AG04449 (cell line): ENCODE results near the gene MAGI1.

Experiments
- CTCF ChIA-PET: fragments of 350-600 bp; formaldehyde crosslinking; extraction: SDS; loops from one replicate; lab custom pipeline; 2021; ENCODE audit warnings: antibody characterized with exemption; lab: Yijun Ruan, JAX
- POLR2A ChIA-PET: fragments of 400-600, 350-600 bp; formaldehyde crosslinking; extraction: SDS; loops from one replicate; lab custom pipeline; 2020; ENCODE audit warnings: antibody characterized with exemption, inconsistent platforms; lab: Yijun Ruan, JAX
- DNase-seq: peaks from one replicate; pipeline ENCODE4 v3.0.0-alpha.2; 2010; ENCODE audit warnings: low read depth, low spot score
- H3K4me3 ChIP-seq: 2 replicates; pipeline ENCODE4 v1.5.1; 2011; ENCODE audit warnings: low read depth, mild to moderate bottlenecking, control low read depth, low read length
- CTCF ChIP-seq: IDR thresholded peaks from one replicate; pipeline ENCODE4 v1.5.1; 2011; ENCODE audit warnings: mild to moderate bottlenecking, moderate library complexity, low read length, control low read depth, inconsistent platforms; ENCODE audit not compliant: insufficient read depth; ENCODE audit errors: missing control alignments

MAGI1 gene

GRCh38 chr3:65960087-65960486, 78.6 kb downstream of the MAGI1 start:
- peak; percentile 37 for DNase-seq
- ChIA-PET POLR2A (no interaction called here), CTCF (interaction anchor here (1.5 to 1.7 kb wide), 3 partner anchors 10 to 172 kb away, joined by 3 to 8 read pairs (median 5); no protein-coding TSS in a partner anchor)
- no peak overlapping the region for H3K4me3 ChIP-seq
- no peak for TF ChIP-seq CTCF

- ChIA-PET CTCF (interaction anchor here (0.9 to 1.0 kb wide), 2 partner anchors 8 to 11 kb away, joined by 3 to 5 read pairs; no protein-coding TSS in a partner anchor), POLR2A (no interaction called here)
- no peak for TF ChIP-seq CTCF
These were observed 80.5 kb downstream of the MAGI1 start for GRCh38 chr3:65958216-65958615.

GRCh38 chr3:65955792-65956477, 82.8 kb downstream of the MAGI1 start:
- TF ChIP-seq CTCF: no peak
- peak; percentile 47 for DNase-seq
- ChIA-PET CTCF (interaction anchor here (0.9 to 1.0 kb wide), 2 partner anchors 82 to 103 kb away, joined by 3 read pairs; no protein-coding TSS in a partner anchor), POLR2A (interaction anchor here (0.7 to 1.0 kb wide), 2 partner anchors 77 to 85 kb away, joined by 3 read pairs; no protein-coding TSS in a partner anchor)
- H3K4me3 ChIP-seq: peak overlapping the region; percentile 27; the same call in 1 of the 2 replicates

More at GRCh38 chr3:65958216-65958615, 80.5 kb downstream of the MAGI1 start:
- no peak overlapping the region for H3K4me3 ChIP-seq
- DNase-seq: no peak

- DNase-seq: no peak
- POLR2A ChIA-PET: no interaction called here
- CTCF ChIA-PET: interaction anchor here (1.1 kb wide), 2 partner anchors 10 to 241 kb away, joined by 3 read pairs; no protein-coding TSS in a partner anchor
- no peak for TF ChIP-seq CTCF
- H3K4me3 ChIP-seq: no peak overlapping the region
These were observed 84.6 kb downstream of the MAGI1 start for GRCh38 chr3:65953881-65954733.

- no peak for DNase-seq
- ChIA-PET CTCF (interaction anchor here (1.1 kb wide), 2 partner anchors 10 to 241 kb away, joined by 3 read pairs; no protein-coding TSS in a partner anchor), POLR2A (no interaction called here)
- no peak for TF ChIP-seq CTCF
- no peak overlapping the region for H3K4me3 ChIP-seq
These were observed 85.4 kb downstream of the MAGI1 start for GRCh38 chr3:65953301-65953812.

- TF ChIP-seq CTCF: no peak
- POLR2A ChIA-PET: no interaction called here
- CTCF ChIA-PET: no interaction called here
- no peak overlapping the region for H3K4me3 ChIP-seq
- no peak for DNase-seq
These were observed 85.9 kb downstream of the MAGI1 start for GRCh38 chr3:65952842-65953241.
